ENCODE results near the gene KIF26B. TPM values are rescaled to one million over a fixed set of nuclear protein-coding genes. Genes with fewer than 3 reads are reported as not detected.
"Not testable (repeated sequence)": the region's sequence is repeated elsewhere in the genome, so short reads cannot be mapped to it uniquely, and the experiment has no call there.

KIF26B gene
- total RNA-seq, 1 donor from 2014 or later = 0.45 TPM

DNA sequence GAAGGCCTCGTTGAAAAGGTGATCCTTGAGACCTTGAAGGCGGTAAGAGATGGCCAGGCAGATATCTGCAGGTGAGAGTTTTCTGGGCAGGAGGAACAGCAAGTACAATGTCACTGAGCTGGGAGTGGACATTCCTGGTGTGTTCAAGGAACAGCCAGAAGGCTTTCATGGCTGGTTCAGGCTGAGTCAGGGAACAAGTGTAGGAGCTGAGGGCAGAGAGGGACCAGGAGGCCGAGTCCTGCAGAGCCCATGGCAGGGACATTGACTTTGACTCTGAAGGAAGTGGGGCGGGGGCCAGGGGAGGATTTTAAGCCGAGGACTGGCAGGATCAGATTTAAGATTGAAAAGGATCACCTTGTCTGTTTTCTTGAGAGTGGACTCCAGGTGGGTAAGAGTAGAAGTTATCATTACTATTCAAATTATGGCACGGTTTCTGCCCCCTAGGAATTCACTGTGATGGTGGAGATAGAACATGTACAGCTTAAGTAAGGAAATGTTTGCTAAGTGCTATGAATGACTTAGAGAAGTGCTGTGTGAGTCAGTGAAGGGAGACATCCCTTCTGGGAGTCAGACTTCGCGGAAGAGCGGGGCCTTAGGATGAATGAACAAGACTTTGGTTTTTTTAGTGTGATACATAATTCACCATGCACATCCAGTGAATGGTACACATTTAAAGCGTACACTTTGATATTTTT, 202.3 kb downstream of the KIF26B start:
- intact Hi-C loops (cut with DNase I) = no loop called here
- DNase-seq (ENCODE audit: low spot score) (no peak), ATAC-seq (no peak)

DNA sequence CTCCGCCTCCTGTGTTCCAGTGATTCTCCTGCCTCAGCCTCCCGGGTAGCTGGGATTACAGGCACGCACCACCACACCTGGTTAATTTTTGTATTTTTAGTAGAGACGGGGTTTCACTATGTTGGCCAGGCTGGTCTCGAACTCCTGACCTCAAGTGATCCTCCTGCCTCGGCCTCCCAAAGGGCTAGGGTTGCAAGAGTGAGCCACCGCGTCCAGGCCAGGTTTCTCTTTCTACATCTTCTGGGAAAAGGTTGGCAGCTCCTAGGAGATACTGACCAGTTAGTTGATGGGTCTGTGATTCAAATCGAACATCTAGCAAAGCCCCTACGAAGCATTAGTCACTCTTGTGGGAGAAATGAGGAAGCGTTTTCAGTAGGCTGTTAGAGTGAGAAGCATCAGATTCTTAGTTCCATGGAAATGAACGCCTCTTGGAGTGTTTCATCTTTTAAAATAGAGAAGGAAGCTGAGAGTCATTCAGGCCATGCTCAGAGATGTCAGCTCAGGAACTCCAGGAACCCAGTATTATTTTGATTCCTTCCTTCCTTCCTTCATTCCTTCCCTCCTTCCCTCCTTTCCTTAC, 204.4 kb downstream of the KIF26B start:
- ATAC-seq; DNase-seq (ENCODE audit: low spot score); intact Hi-C loops (cut with DNase I): not testable (repeated sequence)

DNA sequence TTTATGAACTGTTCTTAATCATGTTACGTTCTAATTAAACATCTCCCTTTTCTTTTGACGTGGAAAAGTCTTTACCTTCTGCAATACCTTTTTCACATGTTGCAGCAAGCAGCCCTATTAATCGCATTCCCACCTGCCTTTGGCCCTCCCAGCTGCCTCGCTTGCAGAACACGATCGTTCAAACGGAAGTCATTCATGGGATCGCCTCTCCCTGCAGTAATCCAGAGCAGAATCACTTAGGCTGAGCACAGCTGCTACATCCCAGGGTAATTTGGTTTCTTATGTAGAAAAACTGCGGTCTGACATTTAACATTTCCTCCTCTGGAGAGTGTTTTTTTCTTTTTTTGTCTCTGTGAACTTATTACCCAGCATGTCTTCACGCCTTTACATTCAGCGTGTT, 206.3 kb downstream of the KIF26B start:
- DNase-seq (ENCODE audit: low spot score) (no peak), ATAC-seq (no peak)
- intact Hi-C loops (cut with DNase I) = no loop called here

DNA sequence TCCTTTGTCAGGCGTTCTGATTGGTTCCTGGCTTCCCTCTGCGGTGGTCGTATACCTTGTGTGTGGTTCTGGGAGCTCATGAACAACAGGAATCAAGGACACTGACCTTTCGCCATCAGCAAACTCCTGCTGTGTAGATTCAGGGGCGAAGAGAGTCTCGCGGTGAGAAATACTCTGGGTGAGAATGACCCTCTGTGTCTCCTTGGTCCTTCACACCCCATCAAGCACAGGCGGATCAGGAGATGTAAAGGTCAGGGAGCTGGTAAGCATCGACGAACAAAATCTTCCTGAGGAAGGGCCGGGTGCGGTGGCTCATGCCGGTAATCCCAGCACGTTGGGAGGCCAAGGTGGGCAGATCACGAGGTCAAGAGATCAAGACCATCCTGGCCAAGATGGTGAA, 207.2 kb downstream of the KIF26B start:
- intact Hi-C loops (cut with DNase I) = no loop called here
- DNase-seq (ENCODE audit: low spot score) (no peak), ATAC-seq (no peak)

DNA sequence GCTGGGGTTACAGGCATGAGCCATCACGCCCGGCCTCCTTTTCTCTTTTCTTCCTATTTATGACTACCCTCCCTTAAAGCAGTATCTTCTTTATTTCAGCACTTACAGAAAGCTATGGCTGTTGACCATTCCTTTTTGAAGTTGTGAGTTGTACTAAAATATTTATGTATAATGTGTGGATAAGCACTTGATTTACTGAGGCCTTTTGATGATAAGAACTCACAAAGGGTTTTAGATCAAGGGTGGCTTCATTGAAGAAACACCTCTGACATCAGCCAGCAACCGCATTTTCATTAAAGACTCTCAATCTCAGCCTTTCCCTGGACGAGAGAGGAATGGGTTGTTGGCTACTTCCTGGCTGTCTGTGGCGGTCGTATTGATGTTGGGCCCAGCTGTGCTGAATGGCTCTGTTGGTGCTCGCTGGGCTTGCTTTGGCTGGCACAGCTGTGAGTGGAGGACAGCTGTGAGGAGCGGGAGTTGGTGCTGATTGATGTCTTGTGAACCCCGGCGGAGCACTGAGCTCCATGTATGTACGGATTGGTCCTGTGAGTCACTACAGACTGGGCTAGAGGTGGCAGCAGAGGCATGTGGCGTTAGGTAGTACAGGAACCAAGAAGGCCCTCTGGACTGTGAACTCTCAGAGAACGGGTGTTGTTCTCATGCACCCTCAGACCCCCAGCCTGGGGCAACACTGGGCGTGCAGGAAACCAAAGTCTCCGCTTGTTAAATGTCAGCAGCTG, 208.8 kb downstream of the KIF26B start:
- intact Hi-C loops (cut with DNase I) = no loop called here
- ATAC-seq (no peak), DNase-seq (ENCODE audit: low spot score) (no peak)

DNA sequence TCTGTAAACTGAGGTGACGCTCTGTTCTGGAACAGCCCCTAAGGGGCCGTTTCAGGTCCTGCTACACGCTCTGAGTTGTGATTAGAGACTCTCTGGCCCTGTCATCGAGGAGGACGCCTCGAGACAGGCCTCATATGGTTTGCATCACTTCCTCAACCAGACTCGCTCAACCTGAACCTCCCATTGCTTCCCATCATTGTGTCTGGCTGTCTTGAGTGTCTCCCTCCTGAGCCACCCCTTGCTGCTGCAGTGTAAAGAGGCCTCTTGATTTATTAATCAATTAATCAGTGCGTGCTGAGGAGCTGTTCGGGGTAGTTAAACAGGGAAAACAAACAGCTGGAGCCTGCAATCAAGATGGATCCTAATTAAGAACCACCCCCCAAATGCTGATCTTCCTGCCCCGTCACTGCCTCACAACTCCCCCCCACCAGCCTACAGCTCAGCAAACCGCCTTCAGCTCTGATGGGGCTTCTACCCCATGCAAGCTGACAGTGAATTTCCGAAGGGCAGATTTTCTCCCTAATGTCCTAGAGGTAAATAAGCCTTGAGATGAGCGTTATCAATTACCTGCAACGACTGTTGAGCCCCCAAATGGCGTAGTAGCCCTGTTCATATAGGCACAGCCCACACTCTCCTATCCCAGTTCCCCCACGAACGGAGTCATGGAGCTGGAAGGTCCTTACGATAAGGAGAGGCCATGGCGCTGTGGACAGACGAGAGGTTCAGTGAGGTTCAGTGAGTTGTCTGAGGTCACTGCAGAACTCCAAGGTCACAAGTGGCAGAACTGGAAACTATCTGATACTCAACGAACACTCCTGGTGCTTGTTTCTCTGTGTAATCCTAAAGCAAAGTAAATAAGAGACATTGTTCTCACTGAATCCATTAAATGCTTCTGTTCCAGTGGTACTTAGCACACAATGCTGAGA, 210.6 kb downstream of the KIF26B start:
- DNase-seq (ENCODE audit: low spot score) = no peak
- no peak for ATAC-seq
- intact Hi-C loops (cut with DNase I) = no loop called here

GRCh38 chr1:245366886-245367285, 212.1 kb downstream of the KIF26B start:
- intact Hi-C loops (cut with DNase I) = no loop called here
- ATAC-seq = no peak
- DNase-seq (ENCODE audit: low spot score) = no peak

DNA sequence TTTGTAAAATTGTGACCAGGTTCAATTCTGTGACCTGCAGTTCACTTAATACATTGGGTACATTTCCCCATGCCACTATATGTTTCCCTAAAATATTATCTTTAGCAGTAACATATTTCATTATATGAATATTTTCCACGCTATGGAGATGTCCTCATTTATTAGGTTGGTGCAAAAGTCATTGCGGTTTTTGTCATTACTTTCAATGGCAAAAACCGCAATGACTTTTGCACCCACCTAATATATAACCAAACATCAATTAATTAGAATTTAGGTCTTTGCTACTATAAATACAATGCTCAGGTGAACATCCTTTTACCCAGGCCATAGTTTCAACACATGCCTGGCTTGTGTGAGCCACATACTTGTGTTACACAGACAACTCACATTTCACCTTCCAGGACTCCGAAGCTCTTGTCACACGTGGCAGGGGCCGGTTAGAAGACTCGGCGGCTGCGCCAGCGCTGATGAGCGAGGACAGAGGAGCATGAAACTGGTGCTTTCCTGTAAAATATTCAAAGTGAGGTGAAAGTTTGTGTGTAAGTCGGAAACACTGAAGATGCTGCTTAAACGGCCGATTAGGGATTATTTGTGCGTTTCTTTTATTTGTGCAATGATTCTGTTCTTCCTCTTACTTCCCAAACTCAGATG, 215.5 kb downstream of the KIF26B start:
- ATAC-seq (no peak), DNase-seq (ENCODE audit: low spot score) (no peak)
- intact Hi-C loops (cut with DNase I) = no loop called here

DNA sequence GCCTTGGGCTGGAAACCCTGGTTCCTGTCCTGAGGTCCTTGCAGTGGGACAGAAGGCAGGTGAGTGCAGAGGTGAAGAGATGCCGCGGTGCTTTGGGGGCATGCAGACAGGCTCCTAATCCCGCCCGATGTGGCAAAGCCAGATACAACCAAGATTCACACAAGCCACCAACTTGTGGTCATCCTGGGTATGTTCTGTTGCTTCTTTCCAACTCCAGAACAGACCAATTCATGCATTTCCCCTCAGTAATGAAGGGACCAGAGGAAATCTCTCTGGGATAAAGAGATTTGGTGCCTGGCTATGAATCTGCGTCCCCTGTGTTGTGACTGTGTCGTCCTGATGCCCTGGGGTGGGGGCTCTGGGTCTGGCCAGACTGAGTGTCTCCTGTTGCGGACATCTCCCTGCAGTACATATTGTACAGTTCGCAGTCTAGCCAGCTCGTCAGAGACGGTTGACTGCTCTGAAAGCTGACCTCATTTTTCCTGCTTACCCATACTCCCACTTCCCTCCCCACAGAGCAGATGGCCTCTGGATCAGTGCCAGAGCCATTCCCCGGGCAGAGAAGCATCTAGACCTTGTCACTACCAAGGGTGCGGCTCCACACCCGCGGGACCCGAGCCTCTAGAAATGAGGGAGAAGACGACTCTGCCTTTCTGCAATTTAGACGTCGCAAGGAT, 216.3 kb downstream of the KIF26B start:
- DNase-seq (ENCODE audit: low spot score) (no peak), ATAC-seq (no peak)
- intact Hi-C loops (cut with DNase I) = no loop called here

DNA sequence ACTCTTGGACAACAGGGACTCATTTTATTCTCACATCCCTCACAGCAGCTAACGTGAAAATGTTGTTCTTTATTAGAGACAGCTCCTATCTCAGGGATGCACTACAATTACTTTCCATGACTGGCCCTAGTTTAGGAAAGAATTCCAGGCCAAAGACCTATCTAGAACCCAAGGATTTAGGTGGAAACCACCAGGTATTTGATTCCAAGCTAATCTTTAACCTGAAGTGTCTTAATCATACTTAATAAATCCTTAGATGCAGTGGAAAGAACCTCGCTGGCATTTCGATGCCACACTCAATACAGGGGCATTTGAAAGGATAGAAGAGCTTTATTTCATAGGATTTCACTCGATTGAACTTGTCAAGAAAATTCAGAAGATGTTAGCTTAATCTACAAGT, 218.3 kb downstream of the KIF26B start:
- intact Hi-C loops (cut with DNase I) = no loop called here
- DNase-seq (ENCODE audit: low spot score) (no peak), ATAC-seq (no peak)

DNA sequence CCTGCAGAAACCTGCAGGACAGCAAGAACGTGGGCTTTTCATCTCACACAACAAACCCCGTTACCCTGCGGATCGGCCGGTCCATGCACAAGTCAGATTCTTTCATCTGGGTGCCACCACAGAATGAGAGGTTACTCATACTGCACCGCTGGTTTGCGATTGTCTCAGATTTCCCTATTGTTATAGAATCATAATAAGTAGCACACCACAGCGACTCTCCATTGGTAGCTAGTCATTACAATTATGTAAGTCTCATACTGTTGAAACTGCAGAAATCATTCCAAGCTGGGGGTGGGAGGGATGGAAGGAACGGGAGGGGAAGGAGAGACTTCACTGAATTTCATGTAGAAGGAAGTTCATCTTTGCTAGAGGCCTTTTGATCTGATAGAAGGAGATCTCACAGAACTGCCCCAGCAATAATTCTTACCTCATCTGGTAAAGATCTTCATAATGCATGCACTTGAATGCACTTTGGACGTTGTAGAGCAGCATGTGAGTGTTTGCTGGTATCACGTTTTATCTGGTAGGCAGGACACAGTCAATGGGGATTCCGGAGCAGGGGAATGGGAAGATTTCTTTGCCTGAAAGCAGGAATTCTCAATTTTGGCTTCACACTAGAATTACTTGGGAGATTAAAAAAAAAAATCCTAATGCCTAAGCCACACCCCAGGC, 221.1 kb downstream of the KIF26B start:
- ATAC-seq (no peak), DNase-seq (ENCODE audit: low spot score) (no peak)
- intact Hi-C loops (cut with DNase I) = no loop called here

GRCh38 chr1:245377854-245378253, 223.1 kb downstream of the KIF26B start:
- DNase-seq (ENCODE audit: low spot score) = no peak
- intact Hi-C loops (cut with DNase I) = no loop called here
- ATAC-seq = no peak

- no peak for ATAC-seq
- no peak for DNase-seq (ENCODE audit: low spot score)
- intact Hi-C loops (cut with DNase I) = no loop called here
These were observed 223.5 kb downstream of the KIF26B start for GRCh38 chr1:245378311-245378722.

GRCh38 chr1:245378745-245379144, 224.0 kb downstream of the KIF26B start:
- DNase-seq (ENCODE audit: low spot score) (no peak), ATAC-seq (no peak)
- intact Hi-C loops (cut with DNase I) = no loop called here

DNA sequence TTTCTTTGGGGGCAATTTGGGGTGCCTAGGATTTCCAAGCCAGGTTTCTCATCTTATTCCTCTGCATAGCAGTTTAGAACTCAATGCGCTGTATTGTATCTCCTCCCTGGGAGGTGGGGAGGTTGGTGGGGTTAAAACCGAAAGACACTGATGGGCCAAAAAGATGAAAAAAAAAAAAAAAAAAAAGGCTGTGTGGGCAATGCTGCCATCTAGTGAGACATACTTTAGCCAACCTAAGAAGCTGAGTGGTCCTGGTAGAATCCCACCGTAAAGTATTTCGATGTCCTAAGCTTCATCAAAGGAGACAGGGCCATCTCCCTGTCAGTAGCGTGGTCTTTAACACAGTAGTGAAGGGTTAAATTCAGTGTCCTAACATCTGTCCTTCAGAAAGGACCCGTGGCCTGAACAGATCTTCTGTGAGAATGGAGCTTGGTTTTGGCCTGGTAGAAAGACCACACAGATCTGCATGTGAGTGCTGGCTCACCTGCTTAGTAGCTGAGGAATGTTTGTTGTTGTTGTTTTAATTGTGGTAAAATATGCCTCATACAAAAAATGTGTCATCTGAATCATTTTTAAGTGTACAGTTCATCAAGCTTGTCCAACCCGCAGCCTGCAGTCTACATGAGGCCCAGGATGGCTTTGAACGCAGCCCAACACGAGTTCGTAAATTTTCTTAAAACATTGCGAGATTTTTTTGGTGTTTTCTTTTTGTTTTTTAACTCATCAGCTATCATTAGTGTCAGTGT, 226.2 kb downstream of the KIF26B start:
- no peak for DNase-seq (ENCODE audit: low spot score)
- no peak for ATAC-seq
- intact Hi-C loops (cut with DNase I) = no loop called here

DNA sequence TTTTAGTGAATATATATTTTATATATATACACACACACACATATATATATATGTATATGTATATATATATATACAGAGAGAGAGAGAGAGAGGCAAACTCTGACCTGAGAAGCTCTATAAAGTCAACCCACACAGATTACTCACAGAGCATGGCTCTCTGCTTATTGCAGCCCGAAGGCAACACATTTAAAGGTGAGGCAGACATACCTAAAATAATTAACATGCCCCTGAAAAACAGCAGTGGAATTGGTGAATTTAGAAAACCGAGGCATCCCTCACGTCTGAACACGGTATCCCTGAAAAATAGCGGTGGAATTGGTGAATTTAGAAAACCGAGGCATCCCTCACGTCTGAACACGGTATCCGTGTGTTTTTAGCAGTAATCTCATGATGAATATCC, 228.2 kb downstream of the KIF26B start:
- no peak for ATAC-seq
- intact Hi-C loops (cut with DNase I) = no loop called here
- no peak for DNase-seq (ENCODE audit: low spot score)
